CD4-positive, alpha-beta T cell (primary cell): ENCODE data around the gene TEX9. TPM values are rescaled to one million over a fixed set of nuclear protein-coding genes. Genes with fewer than 3 reads are reported as not detected.
"Not testable (repeated sequence)": the region's sequence is repeated elsewhere in the genome, so short reads cannot be mapped to it uniquely, and the experiment has no call there.

Experiments used
- ATAC-seq: fragments of 200-7000 bp; cut with Tn5 transposase; one replicate; pipeline ENCODE4 v1.10.0; 2022; ENCODE audit warnings: mild to moderate bottlenecking; ENCODE audit not compliant: poor library complexity
- CTCF ChIA-PET: fragments of 350-600 bp; sonication (Branson Sonifier 250); formaldehyde crosslinking; loops from one replicate; lab custom pipeline; 2021; ENCODE audit warnings: antibody characterized with exemption, inconsistent platforms; lab: Charles Lee
- POLR2A ChIA-PET: fragments of 350-600 bp; sonication (Branson Sonifier 250); formaldehyde crosslinking; loops from one replicate; lab custom pipeline; 2021; ENCODE audit warnings: antibody characterized with exemption, inconsistent platforms; lab: Charles Lee
- DNase-seq, 14 experiments: peaks; one replicate each; pipeline ENCODE4 v3.0.0-alpha.2; 2013 to 2020; ENCODE audit warnings: mixed read lengths in 2 of 14
- H3K27ac ChIP-seq, 2 donors: one replicate each; pipeline versions ENCODE4 v1.5.1 to v1.7.0; 2013; ENCODE audit warnings: low read length in 2 of 2, low read depth in 1 of 2, mild to moderate bottlenecking in 1 of 2
- H3K27me3 ChIP-seq, 2 experiments: 1 replicate in 1 of 2; 2 replicates in 1 of 2; pipeline versions ENCODE4 v1.6.1 to v1.7.0; 2013; ENCODE audit warnings: low read length in 2 of 2, control low read depth in 1 of 2, mild to moderate bottlenecking in 1 of 2, moderate library complexity in 1 of 2; ENCODE audit not compliant: insufficient read depth in 2 of 2, control insufficient read depth in 1 of 2
- H3K36me3 ChIP-seq: one replicate; pipeline ENCODE4 v1.6.1; 2013; ENCODE audit warnings: low read length, control low read depth; ENCODE audit not compliant: insufficient read depth
- H3K4me1 ChIP-seq: one replicate; pipeline ENCODE4 v1.6.1; 2013; ENCODE audit warnings: low read length, control low read depth; ENCODE audit not compliant: insufficient read depth
- H3K4me3 ChIP-seq: one replicate; pipeline ENCODE4 v1.5.1; 2013; ENCODE audit warnings: mild to moderate bottlenecking, low read length, moderate library complexity
- H3K9me3 ChIP-seq, 2 experiments: 1 replicate in 1 of 2; 2 replicates in 1 of 2; pipeline versions ENCODE4 v1.6.1 to v1.7.0; 2013; ENCODE audit warnings: low read length in 2 of 2, mild to moderate bottlenecking in 2 of 2, control low read depth in 1 of 2, moderate library complexity in 1 of 2; ENCODE audit not compliant: control insufficient read depth in 1 of 2, insufficient read depth in 1 of 2
- H3K27ac Mint-ChIP-seq: one replicate; pipeline ENCODE4 v1.8.0; 2020; ENCODE audit warnings: mixed read lengths
- H3K27me3 Mint-ChIP-seq: one replicate; pipeline ENCODE4 v1.8.0; 2021; ENCODE audit warnings: mixed read lengths
- H3K36me3 Mint-ChIP-seq: one replicate; pipeline ENCODE4 v1.8.0; 2021; ENCODE audit warnings: low read depth, mixed read lengths
- H3K4me1 Mint-ChIP-seq: one replicate; pipeline ENCODE4 v1.8.0; 2021; ENCODE audit warnings: low read depth, mixed read lengths
- H3K4me3 Mint-ChIP-seq: one replicate; pipeline ENCODE4 v1.8.0; 2020; ENCODE audit warnings: mild to moderate bottlenecking, mixed read lengths
- H3K9me3 Mint-ChIP-seq: one replicate; pipeline ENCODE4 v1.8.0; 2020; ENCODE audit warnings: mixed read lengths
- intact Hi-C, 2 experiments: fragments of 100-400 bp; cut with DNase I in 1 of 2; cut with micrococcal nuclease in 1 of 2; formaldehyde crosslinking; loops; one replicate each; pipeline versions ENCODE4 v1.15.1 to v1.9.0; 2023 to 2025; cut with DNase I, micrococcal nuclease
- total RNA-seq, 174 experiments: library from RNA in 2 of 174; stranded (reverse) in 2 of 174; gene quantifications; one replicate each; pipeline ENCODE4 v1.2.3 and lab custom pipeline; 2021 to 2026
- TF ChIP-seq, protein P1 (sequence below): fragments of 200-600 bp; IDR thresholded peaks from one replicate; pipeline ENCODE4 v1.8.0; 2022; ENCODE audit warnings: antibody characterized with exemption, mild to moderate bottlenecking

Gene TEX9
- total RNA-seq, 2 experiments from 2014 or later: 1.3 to 1.6 TPM

DNA sequence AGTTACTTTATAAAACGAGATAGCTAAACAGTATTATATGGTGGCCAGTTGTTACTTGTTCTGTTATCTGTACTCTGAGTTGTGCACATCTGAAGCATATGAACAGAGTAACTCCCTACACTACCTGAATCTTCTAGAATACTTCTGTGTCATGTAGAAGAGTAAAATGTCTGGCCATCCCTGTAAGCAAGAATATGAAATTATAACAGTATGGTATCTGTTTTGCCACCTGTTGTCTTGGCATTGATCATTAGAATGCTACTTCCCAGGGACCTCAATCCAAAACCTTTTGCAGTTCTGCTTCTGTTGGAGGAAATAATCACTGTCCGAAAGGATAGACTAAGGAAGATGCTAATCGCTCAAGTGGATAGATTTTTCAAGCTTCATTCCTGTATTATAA, 1.9 kb downstream of the TEX9 start:
- no peak overlapping the region for H3K4me3 Mint-ChIP-seq
- no peak overlapping the region for H3K27ac ChIP-seq

DNA sequence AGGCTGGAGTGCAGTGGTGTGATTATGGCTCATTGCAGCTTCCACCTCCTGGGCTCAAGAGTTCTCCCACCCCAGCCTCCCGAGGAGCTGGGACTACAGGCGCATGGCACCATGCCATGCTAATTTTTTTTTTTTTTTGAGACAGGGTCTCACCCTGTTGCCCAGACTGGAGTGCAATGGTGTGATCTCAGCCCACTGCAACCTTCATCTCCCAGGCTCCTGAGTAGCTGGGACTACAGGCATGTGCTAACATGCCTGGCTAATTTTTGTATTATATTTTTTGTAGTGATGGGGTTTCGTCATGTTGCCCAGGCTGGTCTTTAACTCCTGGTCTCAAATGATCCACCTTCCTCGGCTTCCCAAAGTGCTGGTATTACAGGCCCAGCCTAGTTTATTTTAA, 4.0 kb downstream of the TEX9 start:
- no peak overlapping the region for H3K4me3 ChIP-seq
- ATAC-seq (no peak), DNase-seq (no peak)
- TF ChIP-seq, protein P1, sequence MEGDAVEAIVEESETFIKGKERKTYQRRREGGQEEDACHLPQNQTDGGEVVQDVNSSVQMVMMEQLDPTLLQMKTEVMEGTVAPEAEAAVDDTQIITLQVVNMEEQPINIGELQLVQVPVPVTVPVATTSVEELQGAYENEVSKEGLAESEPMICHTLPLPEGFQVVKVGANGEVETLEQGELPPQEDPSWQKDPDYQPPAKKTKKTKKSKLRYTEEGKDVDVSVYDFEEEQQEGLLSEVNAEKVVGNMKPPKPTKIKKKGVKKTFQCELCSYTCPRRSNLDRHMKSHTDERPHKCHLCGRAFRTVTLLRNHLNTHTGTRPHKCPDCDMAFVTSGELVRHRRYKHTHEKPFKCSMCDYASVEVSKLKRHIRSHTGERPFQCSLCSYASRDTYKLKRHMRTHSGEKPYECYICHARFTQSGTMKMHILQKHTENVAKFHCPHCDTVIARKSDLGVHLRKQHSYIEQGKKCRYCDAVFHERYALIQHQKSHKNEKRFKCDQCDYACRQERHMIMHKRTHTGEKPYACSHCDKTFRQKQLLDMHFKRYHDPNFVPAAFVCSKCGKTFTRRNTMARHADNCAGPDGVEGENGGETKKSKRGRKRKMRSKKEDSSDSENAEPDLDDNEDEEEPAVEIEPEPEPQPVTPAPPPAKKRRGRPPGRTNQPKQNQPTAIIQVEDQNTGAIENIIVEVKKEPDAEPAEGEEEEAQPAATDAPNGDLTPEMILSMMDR: no peak
- Mint-ChIP-seq H3K4me3 (no peak overlapping the region), H3K27me3 (peaks cover 57% of the 10 kb centered on the region), H3K9me3 (no peaks in the 10 kb centered on the region), H3K27ac (no peak overlapping the region), H3K4me1 (peaks cover 14% of the 10 kb centered on the region), H3K36me3 (no peaks in the 10 kb centered on the region)
- peaks cover 11% of the 10 kb centered on the region for H3K4me1 ChIP-seq
- POLR2A ChIA-PET: no interaction called here
- CTCF ChIA-PET: no interaction called here
- no peaks in the 10 kb centered on the region for H3K9me3 ChIP-seq
- peaks cover 11 to 26% of the 10 kb centered on the region in 2 experiments for H3K27me3 ChIP-seq
- intact Hi-C loops: no loop called here
- H3K27ac ChIP-seq: no peak overlapping the region
- no peaks in the 10 kb centered on the region for H3K36me3 ChIP-seq

More for the DNA sequence above, 1.9 kb downstream of the TEX9 start:
- Mint-ChIP-seq H3K4me1 (peaks cover 14% of the 10 kb centered on the region), H3K9me3 (peaks cover 3% of the 10 kb centered on the region), H3K27ac (no peak overlapping the region), H3K36me3 (no peaks in the 10 kb centered on the region), H3K27me3 (peaks cover 57% of the 10 kb centered on the region)
- H3K36me3 ChIP-seq: no peaks in the 10 kb centered on the region
- H3K4me1 ChIP-seq: peaks cover 11% of the 10 kb centered on the region
- H3K4me3 ChIP-seq: no peak overlapping the region
- ChIA-PET POLR2A (no interaction called here), CTCF (no interaction called here)
- TF ChIP-seq, protein P1: no peak
- intact Hi-C loops: no loop called here
- no peaks in the 10 kb centered on the region for H3K9me3 ChIP-seq
- no peak for ATAC-seq
- no peak for DNase-seq
- peaks cover 8 to 33% of the 10 kb centered on the region in 2 experiments for H3K27me3 ChIP-seq

DNA sequence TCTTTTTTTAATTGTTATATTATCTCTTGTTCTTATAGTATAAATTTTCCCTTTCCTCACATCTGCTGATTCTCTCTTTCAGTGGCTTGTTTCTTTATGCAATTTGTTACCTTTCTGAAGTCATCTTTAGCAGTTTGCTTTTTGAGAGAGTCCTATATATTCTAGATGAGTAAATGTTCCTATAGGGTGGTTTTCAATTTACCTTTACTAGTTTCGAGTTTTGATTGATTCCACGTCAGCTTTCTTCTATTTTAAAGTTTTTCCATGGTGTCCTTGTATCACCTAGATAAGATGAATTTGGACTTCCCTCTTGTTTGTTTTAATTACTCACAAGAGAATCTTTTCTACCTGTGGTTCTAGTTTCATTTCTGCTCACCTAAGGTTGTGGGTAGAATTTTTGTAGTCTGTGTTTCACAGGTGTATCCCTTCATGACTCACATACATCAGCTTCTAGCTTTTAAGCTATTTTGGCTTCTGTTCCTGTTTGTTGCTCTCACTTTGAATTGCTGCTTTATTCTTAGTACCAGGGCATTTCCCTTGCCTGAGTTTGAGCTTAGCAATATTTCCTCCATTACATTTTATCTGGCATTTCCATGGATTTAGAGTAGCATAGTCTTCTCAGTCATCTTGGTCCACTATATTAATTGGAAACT, 6.4 kb downstream of the TEX9 start:
- H3K36me3 ChIP-seq: no peaks in the 10 kb centered on the region
- H3K4me1 ChIP-seq: no peaks in the 10 kb centered on the region
- Mint-ChIP-seq H3K27ac (no peak overlapping the region), H3K27me3 (peaks cover 37% of the 10 kb centered on the region), H3K9me3 (no peaks in the 10 kb centered on the region), H3K4me1 (no peaks in the 10 kb centered on the region), H3K4me3 (no peak overlapping the region), H3K36me3 (no peaks in the 10 kb centered on the region)
- no peak overlapping the region for H3K27ac ChIP-seq
- CTCF ChIA-PET: no interaction called here
- intact Hi-C loops: no loop called here
- POLR2A ChIA-PET: no interaction called here
- H3K27me3 ChIP-seq: peaks cover 3 to 8% of the 10 kb centered on the region in 2 experiments
- DNase-seq: no peak
- TF ChIP-seq, protein P1: no peak
- H3K9me3 ChIP-seq: no peaks in the 10 kb centered on the region
- no peak for ATAC-seq
- H3K4me3 ChIP-seq: no peak overlapping the region

DNA sequence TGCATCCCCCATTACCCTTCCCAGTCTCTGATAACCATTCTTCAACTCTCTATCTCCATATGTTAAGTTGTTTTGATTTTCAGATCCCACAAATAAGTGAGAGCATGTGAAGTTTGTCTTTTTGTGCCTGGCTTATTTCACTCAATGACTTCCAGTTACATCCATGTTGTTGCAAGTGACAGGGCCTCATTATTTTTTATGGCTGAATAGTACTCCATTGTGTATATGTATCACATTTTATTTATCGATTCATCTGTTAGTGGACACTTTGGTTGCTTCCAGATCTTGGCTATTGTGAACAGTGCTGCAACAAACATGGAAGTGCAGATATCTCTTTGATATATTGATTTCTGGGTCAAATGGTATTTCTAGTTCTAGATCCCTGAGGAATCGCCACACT, 9.5 kb downstream of the TEX9 start:
- H3K4me1 ChIP-seq, POLR2A ChIA-PET, H3K36me3 Mint-ChIP-seq, H3K4me3 ChIP-seq, ATAC-seq, CTCF ChIA-PET, H3K36me3 ChIP-seq, H3K4me3 Mint-ChIP-seq, H3K4me1 Mint-ChIP-seq, DNase-seq, H3K27ac ChIP-seq, H3K27ac Mint-ChIP-seq, H3K9me3 ChIP-seq, intact Hi-C loops, H3K27me3 ChIP-seq: not testable (repeated sequence)
- peaks cover 11% of the 10 kb centered on the region for H3K9me3 Mint-ChIP-seq
- H3K27me3 Mint-ChIP-seq: peaks cover 28% of the 10 kb centered on the region

DNA sequence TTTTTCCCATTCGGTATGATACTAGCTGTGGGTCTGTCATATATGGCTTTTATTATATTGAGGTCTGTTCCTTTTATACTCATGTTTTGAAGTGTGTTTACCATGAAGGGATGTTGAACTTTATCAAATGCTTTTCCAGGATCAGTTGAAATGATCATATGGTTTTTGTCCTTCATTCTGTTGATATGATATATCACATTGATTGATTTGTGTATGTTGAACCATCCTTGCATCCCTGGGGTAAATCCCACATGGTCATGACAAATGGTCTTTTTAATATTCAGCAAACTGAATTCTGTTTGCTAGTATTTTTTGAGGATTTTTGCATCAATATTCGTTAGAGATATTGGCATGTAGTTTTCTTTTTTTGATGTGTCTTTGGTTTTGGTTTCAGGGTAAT, 12.6 kb downstream of the TEX9 start:
- POLR2A ChIA-PET, H3K36me3 Mint-ChIP-seq, H3K27ac ChIP-seq, H3K27ac Mint-ChIP-seq, CTCF ChIA-PET, intact Hi-C loops, H3K4me3 ChIP-seq, H3K27me3 Mint-ChIP-seq, H3K9me3 ChIP-seq, H3K4me1 Mint-ChIP-seq, DNase-seq, H3K4me3 Mint-ChIP-seq, H3K36me3 ChIP-seq, H3K27me3 ChIP-seq, H3K4me1 ChIP-seq, ATAC-seq: not testable (repeated sequence)
- peaks cover 20% of the 10 kb centered on the region for H3K9me3 Mint-ChIP-seq
